GM19468 (cell line): ENCODE results near the gene IGFBP7.
"Not testable (repeated sequence)": the region's sequence is repeated elsewhere in the genome, so short reads cannot be mapped to it uniquely, and the experiment has no call there.

Source experiments
- ATAC-seq: cut with Tn5 transposase; IDR thresholded peaks from one replicate; pipeline ENCODE4 v1.9.1; 2021; ENCODE audit warnings: mild to moderate bottlenecking, moderate library complexity, moderate number of reproducible peaks; ENCODE audit not compliant: unreplicated experiment; ENCODE audit errors: extremely low read depth

The IGFBP7 gene

DNA sequence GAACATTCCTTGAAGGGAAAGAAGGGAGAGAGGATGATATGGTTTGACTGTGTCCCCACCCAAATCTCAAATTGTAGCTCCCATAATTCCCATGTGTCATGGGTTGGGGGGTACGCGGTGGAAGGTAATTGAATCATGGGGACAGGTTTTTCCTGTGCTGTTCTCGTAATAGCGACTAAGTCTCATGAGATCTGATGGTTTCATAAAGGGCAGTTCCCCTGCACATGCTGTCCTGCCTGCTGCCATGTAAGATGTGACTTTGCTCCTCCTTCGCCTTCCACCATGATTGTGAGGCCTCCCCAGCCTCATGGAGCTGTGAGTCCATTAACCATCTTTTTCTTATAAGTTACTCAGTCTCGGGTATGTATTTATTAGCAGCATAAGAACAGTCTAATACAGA is 63.1 kb downstream of the IGFBP7 start:
- not testable (repeated sequence) for ATAC-seq

DNA sequence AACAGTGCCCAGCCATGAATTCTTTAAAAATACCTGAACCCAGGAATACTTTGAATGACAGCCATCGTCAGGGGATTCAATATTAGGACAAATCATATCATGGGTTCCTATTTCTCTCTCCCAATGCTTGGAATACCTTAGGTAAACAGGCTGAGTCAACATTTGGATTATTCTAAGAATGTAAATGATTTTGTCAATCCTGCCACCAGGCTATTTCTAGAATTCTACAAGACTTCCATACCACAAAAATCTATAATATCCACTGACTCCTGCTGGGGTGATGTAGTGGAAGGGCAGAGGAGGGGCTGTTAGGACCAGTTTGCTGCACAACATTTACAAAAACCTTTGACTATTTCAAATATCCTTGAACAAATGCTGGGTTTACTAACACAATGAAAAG is 65.2 kb downstream of the IGFBP7 start:
- no peak for ATAC-seq

DNA sequence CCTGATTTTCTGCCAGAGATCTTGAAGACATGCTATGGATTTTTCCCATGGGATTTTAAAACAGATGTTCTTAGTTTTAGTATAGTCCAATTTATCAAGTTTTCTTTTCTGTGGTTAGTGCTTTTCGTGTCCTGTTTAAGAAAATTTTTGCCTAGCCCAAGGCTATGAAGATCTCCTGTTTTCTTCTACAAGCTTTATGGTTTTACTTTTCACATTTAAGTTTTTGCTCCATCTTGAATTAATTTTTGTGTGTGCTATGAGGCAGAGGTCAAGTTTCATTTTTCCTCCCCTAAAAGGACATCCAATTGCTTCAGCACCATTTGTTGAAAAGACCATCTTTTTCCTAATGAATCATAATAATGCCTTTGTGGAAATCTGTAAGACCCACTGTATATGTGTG is 65.9 kb downstream of the IGFBP7 start:
- no peak for ATAC-seq

DNA sequence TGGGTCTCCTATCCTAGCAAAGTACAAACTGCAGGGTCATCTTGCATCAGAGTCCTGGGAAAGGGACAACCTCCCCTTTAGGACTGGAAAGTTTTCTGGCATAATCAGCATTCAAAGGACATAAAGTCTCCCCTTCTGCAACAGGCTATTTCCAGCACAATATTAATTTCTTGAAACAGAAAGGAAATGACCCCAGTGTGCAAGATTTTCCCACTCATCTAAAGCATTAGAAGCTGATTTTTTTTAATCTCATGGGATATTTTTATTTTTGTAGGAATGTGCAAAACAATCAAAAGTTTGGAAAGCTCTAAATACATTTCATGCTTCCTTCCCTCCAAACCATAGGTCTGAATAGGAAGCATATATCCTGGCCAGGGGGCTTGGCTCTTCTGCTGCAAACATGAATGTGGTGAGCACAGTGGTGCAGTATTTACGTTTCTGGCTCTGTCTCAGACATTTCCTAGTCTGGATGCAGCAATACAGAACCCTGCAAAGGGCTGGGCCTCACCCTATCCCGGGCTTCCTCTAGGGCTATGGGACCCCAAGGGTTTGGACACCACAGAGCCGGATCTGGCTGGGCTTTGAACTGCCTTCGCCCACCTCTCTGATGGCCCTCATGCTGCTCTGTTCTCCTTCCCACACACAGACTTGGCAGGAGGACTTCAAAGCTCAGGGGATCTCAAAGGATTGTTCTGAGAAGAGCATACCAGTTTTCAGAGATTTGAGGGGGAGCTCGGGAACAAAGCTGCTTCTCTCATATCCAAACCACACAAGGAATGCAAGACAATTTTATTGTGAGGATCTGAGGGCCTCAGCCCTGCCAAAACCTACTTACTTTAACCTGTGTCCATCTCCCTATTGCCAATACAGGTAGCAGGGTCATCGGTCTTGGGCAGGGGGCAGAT is 66.6 kb downstream of the IGFBP7 start:
- no peak for ATAC-seq

DNA sequence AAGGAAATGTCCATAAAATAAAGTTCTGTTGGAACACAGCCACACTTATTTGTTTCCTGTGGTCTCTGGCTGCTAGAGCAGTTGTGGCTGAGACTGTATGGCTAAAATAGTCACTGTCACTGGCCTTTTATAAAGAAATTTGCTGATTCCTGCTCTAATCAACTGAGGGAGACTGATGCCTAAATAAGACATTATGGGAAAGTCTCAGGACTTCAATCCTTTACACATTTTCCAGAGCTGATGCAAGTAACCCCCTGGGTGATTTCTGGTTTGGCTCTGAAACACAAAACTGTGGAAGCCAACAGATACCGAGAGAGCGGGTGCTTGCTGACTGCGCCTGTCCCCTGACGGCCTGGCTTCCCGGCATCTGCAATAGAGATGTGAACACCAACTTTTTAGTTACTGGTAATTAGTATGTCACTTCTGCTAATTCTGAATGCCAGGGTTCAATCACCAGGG is 67.4 kb downstream of the IGFBP7 start:
- no peak for ATAC-seq

DNA sequence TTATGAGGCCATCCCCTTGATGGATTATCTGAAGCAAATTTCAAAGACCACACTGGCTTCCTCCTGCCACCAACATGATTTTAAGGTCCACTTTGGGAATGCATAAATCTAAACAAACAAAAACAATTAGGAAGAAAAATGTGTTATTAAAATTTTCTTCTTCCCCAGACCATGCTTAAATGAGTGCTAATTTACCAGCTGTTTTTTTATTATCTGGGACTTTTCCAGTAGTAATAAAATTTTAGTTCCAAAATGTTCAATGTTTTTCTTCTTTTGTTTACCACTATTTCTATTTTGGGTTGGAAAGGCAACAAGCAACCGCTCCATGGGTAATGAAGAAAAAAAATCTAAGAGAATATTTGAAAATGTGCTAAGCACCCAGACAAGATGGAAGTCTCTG is 69.2 kb downstream of the IGFBP7 start:
- no peak for ATAC-seq

DNA sequence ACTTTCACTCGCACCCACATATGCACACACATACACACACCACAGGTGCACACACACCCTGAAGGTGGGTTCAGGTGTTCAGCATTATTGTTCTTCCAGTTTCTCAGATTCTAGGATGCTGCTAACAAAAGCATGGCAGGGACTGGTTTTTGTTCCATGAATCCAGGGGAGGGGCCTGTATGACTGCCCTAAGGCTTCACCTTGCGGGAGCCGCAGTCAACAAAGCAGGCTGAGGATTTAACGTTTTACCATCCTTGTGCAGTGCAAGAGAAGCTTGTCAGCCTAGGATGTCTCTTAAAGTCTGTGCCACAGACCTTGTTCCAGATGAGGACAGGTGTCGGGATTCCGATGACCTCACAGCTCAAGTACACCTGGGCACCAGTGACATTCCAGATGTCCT is 69.7 kb downstream of the IGFBP7 start:
- no peak for ATAC-seq

DNA sequence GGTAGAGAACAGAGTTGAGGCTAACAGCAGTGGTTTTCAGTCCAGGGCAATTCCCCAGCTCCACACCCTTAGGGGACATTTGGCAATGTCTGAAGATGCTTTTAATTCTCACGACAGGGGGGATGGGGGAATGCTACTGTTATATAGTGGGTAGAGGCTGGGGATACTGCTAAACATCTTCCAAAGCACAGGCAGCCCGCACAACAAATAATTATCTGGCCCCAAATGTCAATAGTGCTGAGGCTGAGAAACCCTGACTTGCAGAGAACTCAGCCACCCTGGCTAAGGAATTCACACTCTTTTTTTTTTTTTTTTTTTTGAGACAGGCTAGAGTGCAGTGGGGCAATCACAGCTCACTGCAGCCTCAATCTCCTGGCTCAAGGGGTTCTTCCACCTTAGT is 70.8 kb downstream of the IGFBP7 start:
- ATAC-seq = no peak

DNA sequence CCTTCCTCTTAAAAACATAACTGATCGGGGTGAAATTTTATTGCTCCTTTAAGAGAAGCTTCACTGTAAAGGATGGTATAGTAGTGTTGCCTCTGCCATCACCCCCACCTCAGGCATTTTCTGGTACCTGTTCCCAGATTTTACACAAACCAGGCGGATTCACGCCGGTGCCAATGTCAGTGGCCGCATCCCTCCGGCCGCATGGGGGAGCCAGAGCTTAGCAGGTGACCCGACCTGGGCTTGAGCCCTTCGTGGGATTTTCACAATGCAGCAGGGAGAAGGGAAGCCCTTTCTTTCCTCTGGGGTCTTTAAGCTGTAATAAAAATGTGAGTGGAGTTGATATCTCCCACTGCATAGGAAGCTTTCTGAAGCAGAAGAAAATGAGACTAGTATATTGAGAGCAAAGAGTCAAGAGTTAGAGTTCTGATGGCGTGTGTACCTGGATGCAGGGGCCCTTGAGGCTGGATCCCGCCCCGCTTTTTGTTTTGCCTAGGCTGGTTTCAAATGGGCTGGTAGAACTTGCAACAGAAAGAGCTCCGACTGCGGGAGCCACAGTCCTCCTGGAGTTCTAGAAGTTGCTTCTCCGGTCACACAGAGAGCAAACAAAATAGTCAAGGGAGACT is 72.1 kb downstream of the IGFBP7 start:
- no peak for ATAC-seq

DNA sequence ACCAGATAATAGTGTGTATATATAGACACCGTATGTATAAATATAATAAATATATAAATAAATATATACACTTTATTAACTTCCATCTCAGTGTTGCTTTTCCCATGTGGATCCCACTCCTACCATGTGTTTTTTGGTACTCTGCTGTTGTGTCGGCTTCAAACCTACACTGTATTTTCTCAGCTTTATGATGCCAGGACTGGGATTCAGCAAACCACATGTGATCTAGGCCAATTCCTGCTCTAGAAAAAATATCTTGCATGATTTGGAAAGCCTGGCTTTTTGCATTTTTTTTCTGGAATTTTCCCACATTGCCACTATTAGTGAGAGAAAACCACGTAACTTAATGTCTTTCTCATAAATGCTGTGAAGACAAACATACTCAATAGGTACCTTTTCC is 75.7 kb downstream of the IGFBP7 start:
- no peak for ATAC-seq

DNA sequence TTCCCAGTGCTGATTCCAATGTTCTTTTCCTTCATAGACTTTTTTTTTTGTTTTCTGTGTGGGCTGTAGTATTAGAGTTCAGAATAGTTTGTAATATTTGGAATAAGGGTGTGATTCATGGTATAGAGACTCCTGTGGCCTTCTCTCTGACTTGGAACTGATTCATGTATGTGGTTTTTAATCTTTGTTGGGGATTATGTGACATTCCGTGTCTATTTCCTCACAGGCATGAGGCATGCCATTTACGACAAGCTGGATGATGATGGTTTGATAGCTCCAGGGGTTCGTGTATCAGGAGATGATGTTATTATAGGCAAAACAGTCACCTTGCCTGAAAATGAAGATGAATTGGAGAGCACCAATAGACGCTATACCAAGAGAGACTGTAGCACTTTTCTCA is 87.1 kb downstream of the IGFBP7 start:
- ATAC-seq = no peak

DNA sequence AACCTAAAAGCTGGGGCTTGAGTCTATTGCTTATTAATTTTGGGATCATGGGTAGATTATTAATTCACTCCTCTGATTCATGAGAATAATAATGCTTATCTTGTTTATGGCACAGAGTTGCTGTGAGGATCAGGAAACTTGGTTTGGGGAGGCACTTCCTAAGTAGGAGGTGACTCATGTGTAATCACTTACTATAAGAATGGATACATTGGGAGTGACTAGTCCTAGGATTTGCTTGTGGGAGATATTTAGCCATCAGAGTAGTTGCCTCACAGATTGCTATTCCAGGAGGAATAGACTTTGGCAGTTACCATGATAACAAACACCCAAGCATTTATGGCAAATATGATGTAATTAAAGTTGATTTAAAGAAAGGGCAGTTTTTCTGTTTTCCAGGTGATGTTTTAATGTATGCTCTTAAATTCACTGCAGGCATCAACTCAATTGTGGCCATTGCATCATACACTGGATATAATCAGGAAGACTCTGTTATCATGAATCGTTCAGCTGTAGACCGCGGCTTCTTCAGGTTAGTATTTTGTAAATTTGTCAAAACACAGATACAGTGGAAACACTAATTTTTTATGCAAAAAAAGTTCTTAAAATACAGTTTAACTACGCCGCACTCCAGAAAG is 89.6 kb downstream of the IGFBP7 start:
- no peak for ATAC-seq

DNA sequence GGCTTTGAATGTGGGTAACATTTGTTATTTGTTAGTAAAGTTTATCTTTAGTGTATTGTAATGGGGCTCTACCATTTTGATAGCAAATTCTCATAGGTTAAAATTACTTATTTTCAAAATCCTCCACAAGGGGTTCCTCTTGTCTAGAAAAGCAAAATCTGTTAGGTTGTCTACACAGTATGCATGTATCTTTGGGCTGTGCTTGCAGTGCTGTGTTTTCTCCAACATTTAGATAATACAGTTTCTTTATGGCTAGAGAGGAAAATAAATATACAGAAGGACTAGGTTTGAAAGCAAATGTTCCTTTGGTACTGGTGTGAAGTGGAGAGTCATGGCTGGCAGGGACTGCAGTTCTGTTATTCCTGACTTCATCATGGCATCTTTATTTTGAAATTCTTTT is 91.2 kb downstream of the IGFBP7 start:
- no peak for ATAC-seq

DNA sequence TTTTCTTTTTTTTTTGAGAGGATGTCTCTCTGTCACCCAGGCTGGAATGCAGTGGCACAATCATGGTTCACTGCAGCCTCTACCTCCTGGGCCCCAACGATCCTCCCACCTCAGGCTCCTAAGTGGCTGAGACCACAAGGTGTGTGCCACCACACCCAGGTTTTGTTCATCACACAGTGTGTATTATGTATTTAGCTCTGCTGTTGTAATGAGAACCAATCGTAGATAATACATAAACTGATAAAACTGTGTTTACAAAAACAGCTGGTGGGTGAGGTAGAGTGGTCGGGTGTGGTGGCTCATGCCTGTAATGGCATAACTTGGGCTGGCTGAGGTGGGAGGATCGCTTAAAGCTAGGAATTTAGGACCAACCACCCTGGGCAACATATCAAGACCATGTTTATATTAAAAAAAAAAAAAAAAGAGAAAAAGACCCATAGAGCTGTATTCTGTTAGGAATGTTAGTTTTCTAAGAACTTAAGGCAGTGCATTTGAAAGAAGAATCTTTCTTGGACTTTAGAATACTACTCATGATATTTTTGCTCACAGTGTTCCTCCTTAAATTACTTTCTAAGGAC is 96.6 kb downstream of the IGFBP7 start:
- ATAC-seq = no peak

DNA sequence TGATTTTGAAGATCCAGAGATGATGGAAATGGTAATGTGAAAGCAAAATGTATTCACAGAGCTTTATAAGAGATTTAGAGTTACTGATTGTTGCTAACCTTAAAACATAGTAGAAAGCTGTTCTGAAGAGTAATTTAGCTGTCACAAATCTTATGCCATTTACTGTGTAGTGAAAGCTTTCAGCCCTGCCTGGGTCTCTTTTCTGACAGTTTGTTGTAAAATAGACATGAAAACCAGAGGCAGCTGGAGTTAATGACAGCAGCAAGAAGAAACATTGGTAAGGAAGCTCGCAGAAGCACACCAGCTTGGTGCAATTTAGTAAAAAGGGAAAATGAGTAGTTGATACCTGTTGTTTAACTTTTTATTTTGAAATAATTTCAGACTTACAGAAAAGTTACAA is 110.4 kb downstream of the IGFBP7 start:
- ATAC-seq = no peak

DNA sequence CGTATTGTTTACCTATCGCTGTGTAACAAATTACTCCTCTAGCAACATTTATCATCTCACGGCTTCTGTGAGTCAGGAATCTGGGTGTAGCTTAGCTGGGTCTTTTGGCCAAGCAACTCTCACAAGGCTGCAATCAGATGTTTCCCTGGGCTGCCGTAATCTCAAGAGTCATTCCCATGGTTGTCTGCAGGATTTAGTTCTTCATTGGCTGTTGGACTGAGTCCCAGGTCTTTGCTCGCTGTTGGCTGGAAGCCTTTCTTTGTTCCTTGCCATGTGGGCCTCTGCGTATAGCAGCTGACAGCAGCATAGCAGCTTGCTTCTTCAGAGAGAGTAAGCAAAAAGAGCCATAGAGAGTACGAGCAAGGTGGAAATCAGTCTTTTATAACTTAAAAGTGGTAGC is 114.7 kb downstream of the IGFBP7 start:
- ATAC-seq = no peak

DNA sequence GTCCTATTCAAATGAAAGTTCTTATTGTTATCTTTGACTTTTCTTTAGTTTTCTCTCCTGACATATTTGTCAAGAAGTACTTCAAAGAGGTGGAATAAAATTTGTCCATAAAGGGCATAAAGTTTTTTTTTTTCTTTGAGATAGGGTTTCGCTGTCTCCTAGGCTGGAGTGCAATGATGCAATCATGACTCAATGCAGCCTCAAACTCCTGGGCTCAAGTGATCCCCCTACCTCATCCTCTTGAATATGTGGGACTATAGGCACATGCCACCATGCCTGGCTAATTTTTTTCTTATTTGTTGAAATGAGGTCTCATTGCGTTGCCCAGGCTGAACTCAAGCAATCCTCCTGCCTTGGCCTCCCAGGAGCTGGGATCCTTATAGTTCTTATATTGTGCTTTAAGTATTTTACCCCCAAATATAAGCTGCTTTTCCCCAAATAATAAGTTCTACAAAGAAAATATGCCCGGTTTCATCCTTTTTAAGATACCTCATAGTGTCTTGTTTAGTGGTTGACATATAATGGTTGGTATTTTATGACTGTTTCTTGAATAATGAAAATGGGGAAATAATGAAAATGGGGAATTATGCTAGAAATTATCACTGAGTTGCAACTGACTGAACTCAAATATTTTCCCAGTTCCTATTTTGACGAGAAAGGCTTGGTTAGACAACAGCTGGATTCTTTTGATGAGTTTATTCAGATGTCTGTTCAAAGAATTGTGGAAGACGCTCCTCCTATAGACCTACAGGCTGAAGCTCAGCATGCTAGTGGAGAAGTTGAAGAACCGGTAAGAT is 119.9 kb downstream of the IGFBP7 start:
- no peak for ATAC-seq

DNA sequence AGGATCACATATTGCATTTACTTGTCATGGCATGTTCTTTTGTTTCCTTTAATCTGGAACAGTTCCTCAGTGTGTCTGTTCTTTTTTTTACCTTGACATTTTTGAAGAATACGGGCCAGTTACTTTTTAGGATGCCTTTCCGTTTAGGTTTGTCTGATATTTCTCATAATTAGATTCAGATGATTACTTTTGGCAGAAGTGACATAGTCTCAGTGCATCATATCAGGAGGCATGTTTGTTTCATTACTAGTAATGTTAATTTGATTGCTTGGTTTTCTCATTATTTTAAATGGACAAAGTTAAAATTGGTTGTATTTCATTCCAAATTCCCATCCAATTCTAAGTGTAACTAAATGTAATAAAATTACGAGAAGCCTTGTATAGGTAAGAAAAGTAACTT is 123.2 kb downstream of the IGFBP7 start:
- ATAC-seq = no peak

DNA sequence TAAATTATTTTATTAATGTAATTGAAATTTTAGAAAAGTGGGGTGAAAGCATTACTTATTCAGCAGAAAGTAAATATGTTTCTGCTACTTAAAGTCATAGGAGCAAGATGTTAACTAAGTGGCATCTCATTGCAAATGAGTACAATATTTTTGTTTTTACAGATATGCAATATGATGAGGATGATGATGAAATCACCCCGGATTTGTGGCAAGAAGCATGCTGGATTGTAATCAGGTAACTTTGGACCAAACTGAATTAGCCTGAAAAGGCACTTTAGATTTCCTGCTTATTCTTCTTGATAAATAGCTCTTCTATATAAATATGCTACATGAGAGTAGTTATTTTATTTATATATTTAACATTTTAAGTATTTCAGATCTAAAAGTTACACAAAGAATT is 124.0 kb downstream of the IGFBP7 start:
- ATAC-seq = no peak

DNA sequence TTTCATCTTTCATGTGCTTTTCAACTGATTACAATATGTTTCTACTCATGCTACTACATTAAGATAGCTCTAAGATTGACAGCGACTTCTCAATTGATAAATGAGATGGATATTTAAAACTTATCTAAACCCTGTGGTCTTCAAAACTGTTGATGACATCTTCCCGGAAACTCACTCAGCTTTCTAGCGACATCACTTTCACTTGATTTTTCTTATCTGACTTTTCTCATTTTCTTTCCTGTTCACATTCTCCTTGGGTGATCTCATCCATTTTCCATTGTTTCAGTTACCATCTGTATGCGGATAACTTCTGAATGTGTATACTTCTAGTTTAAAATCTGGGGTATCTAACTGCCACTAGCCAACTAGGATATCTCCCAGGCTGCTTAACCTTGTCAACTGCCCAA is 128.4 kb downstream of the IGFBP7 start:
- no peak for ATAC-seq
